Astrocyte of the spinal cord (primary cell): Measurements from ENCODE around the gene PCNA.

Experiments
- DNase-seq: peaks from one replicate; pipeline ENCODE4 v3.0.0; 2011; ENCODE audit warnings: low read depth, low spot score
- H3K4me3 ChIP-seq: 2 replicates; pipeline ENCODE4 v1.5.1; 2011; ENCODE audit warnings: low read depth, mild to moderate bottlenecking, low read length, moderate library complexity
- in situ Hi-C: cut with HindIII; loops from 2 replicates; pipeline ENCODE4 v1.10.0; 2017; ENCODE audit warnings: low sequenced_read_pairs
- TF ChIP-seq, protein P1 (sequence below): IDR thresholded peaks from 2 replicates; pipeline ENCODE4 v1.5.1; 2012; ENCODE audit warnings: low read depth, mild to moderate bottlenecking, low read length, inconsistent platforms

Gene PCNA

DNA sequence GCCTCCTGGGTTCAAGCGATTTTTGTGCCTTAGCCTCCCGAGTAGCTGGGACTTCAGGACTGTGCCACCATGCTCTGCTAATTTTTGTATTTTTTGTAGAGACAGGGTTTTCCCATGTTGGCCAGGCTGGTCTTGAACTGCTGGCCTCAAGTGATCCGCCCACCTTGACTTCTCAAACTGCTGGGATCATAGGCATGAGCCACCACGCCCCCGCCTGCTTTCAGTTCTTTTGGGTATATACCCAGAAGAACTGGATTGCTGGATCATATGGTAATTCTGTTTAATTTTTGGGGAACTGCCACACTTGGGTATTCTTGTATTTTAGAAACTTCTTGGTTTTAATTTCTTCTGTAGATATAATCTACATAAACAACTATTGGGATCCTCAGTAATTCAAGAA, 24.1 kb upstream of the PCNA start:
- DNase-seq, result no peak
- in situ Hi-C loops, result no loop called here
- H3K4me3 ChIP-seq, result no peak overlapping the region

DNA sequence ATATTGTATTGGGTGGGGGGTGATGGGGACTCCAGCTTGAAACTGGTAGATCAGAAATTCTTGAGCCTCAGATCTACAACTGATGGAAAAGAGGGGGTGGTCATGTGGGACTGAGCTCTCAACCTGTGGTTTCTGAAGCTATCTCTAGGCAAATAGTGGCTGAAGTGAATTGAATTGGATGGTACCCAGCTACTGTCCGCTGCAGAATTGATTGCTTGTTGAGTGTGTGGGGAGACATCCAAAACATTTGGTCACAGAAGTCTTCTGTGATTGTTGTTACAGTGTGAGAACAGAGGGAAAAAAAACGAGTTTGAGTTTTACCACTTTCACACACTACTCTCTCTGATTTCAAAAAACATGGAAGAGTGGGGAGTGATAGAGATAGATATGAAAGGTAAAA, 21.9 kb upstream of the PCNA start:
- DNase-seq, result no peak
- H3K4me3 ChIP-seq, result no peak overlapping the region
- TF ChIP-seq, protein P1, sequence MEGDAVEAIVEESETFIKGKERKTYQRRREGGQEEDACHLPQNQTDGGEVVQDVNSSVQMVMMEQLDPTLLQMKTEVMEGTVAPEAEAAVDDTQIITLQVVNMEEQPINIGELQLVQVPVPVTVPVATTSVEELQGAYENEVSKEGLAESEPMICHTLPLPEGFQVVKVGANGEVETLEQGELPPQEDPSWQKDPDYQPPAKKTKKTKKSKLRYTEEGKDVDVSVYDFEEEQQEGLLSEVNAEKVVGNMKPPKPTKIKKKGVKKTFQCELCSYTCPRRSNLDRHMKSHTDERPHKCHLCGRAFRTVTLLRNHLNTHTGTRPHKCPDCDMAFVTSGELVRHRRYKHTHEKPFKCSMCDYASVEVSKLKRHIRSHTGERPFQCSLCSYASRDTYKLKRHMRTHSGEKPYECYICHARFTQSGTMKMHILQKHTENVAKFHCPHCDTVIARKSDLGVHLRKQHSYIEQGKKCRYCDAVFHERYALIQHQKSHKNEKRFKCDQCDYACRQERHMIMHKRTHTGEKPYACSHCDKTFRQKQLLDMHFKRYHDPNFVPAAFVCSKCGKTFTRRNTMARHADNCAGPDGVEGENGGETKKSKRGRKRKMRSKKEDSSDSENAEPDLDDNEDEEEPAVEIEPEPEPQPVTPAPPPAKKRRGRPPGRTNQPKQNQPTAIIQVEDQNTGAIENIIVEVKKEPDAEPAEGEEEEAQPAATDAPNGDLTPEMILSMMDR, result no peak
- in situ Hi-C loops, result no loop called here

More for the DNA sequence above, 24.1 kb upstream of the PCNA start:
- TF ChIP-seq, protein P1, result no peak

DNA sequence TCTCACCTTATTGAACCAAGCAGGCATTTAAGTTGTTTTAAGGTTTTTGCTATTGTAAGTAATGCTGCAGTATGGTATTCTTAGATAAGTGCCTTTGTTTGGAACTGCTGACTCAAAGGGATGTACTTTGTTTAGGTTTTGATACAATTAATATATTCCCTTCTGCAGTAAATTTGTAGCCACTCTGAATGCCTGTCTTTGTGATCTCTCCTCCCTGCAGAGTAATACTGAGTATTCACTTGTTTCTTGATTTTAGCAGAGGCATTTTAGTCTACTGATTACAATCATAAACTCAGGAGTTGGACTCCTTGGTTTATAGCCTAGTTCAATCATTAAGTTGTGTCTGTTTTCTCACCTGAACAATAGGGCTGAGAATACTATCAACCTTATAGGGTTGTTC, 20.4 kb upstream of the PCNA start:
- no peak for DNase-seq
- H3K4me3 ChIP-seq, result no peak overlapping the region
- in situ Hi-C loops, result no loop called here
- TF ChIP-seq, protein P1, result no peak

DNA sequence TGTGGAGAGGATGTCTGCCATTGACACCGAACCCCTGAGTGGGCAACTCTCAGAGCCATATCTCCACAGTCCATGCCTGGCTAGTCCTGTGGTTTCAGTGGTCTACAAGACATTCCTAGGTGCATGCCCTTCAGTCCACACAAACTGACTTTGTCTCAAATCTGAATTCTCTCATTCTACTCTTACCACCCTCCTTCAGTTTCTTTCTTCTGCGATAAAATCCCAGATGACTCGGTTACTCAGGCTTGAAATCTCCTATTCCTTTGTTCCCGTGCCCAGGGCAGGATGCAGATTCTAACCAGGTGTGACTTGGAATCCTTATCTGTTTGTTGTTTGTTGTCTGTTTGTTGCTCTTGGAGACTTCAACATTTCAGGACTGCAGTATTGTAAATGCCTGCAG, 16.3 kb upstream of the PCNA start:
- no peak for DNase-seq
- no peak overlapping the region for H3K4me3 ChIP-seq
- TF ChIP-seq, protein P1, result no peak
- in situ Hi-C loops, result no loop called here

DNA sequence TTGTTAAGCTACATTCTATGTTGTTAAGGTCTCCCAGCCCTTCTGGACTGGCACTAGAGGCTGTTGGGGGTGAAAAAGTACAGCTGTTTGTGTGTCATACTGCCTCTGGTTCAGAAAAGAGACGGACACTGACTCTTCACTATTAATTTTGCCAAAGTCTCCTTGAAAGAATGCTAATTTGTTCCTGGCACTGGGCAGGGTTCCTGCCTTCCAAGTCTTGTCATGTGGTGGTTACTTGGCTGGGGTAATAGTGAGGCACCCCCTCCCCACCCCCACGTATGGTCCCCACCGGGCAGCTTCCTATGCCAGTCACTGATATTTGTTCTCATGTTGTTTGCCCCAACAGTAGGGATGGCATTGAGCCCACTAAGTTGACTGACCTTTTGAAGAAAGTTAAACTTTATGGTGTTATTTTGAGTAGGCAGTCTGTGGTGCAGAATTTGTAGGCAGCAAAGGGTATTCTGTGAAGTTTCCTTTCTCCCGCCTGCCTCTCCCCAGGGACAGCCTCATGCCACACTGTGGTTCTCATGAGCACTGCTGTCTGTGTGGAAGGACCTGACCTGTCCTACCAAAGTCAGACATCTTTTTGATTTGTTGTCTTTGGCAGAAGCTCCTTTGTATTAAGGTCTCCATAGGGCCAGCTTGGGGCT, 15.7 kb upstream of the PCNA start:
- DNase-seq, result no peak

DNA sequence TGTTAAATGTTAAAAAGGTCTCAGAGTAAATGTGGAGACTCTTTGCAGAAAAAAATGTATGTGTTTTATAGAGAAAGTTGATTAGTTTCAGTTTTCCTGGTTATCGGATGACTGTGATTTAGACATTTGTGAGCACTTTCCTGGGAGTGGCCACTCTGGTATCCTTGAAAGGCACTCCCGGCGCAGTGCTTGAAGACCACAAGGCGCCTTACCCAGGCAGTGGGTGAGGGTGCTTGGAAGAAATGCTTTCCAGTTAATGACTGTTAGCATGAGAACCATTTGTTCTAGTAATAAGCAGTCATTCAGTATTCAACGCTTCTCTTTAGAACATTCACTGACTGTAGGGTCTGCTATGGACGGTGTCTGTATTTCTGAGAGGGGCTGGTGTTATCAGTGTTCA, 14.2 kb upstream of the PCNA start:
- in situ Hi-C loops, result no loop called here
- no peak for DNase-seq
- no peak overlapping the region for H3K4me3 ChIP-seq
- TF ChIP-seq, protein P1, result no peak

More for the DNA sequence above, 15.7 kb upstream of the PCNA start:
- in situ Hi-C loops, result no loop called here
- no peak overlapping the region for H3K4me3 ChIP-seq
- TF ChIP-seq, protein P1, result no peak

DNA sequence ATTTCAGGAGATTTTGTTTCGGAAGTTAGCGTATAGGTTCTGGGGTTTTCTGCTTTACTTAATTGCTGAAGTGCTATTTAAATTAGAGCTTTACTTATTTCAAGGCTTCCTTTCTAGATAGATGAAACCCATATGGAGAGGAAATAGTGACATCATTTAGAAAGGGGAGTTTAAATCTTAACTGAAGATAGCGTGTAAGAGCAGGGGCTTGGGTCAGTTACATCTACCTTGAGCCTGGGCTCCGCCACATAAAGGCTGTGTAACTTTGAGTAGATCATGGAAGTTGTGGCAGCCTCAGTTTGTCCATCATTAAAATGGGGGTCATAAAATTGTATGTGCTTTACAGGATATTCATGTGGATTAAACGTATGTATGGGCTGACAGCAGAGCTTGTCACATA, 11.7 kb upstream of the PCNA start:
- in situ Hi-C loops, result no loop called here
- no peak for DNase-seq
- TF ChIP-seq, protein P1, result no peak
- H3K4me3 ChIP-seq, result no peak overlapping the region
